ENCODE results near the gene NOMO2. TPM values are rescaled to one million over a fixed set of nuclear protein-coding genes. Genes with fewer than 3 reads are reported as not detected.

The NOMO2 gene
- total and polyA plus RNA-seq, 2 experiments from 2014 or later, result 135 TPM

Small RNA genes lying within 50 kb of the gene (microRNA-seq; reads per million reads assigned to microRNA genes)
- gene MIR3179-3 (ENCODE audit: borderline number of aligned reads), result not detected
- not detected for gene MIR3179-4 (ENCODE audit: borderline number of aligned reads)
- gene MIR3180-3 (ENCODE audit: borderline number of aligned reads), result not detected
- not detected for gene MIR3670-3 (ENCODE audit: borderline number of aligned reads)
- gene MIR3670-4 (ENCODE audit: borderline number of aligned reads), result not detected
- gene MIR6770-3 (ENCODE audit: borderline number of aligned reads), result not detected

Small RNA genes lying within 50 kb of the gene (small RNA-seq; reads per million reads assigned to genes)
- gene MIR3179-3 (ENCODE audit: low read depth, low replicate concordance) (not detected), gene MIR3179-4 (ENCODE audit: low read depth, low replicate concordance) (not detected), gene MIR3180-3 (ENCODE audit: low read depth, low replicate concordance) (not detected), gene MIR3670-3 (ENCODE audit: low read depth, low replicate concordance) (not detected), gene MIR3670-4 (ENCODE audit: low read depth, low replicate concordance) (not detected), gene MIR6770-3 (ENCODE audit: low read depth, low replicate concordance) (not detected), gene RF00019 (ENCODE audit: low read depth, low replicate concordance) (not detected)

Other genes with a start within 250 kb of the NOMO2 start
- 12.6 TPM in 1 of 2 replicates, not detected in the other for gene NPIPA8, start 225.4 kb downstream of the NOMO2 start, total RNA-seq (2014; rRNA removed; shearing (Covaris generic))
- gene NPIPA8, start 225.4 kb downstream of the NOMO2 start, polyA plus RNA-seq (2016; fragmentation: Nextera tagmentation; extraction: Ambion mirVana), result not detected in 2 replicates
- gene RPS15A, start 228.2 kb upstream of the NOMO2 start, total RNA-seq (2014; rRNA removed; shearing (Covaris generic)), result 1,662 and 1,721 TPM in 2 replicates
- gene RPS15A, start 228.2 kb upstream of the NOMO2 start, polyA plus RNA-seq (2016; fragmentation: Nextera tagmentation; extraction: Ambion mirVana), result 651 and 660 TPM in 2 replicates
- gene ARL6IP1, start 239.5 kb upstream of the NOMO2 start, total RNA-seq (2014; rRNA removed; shearing (Covaris generic)), result 184 and 201 TPM in 2 replicates
- gene ARL6IP1, start 239.5 kb upstream of the NOMO2 start, polyA plus RNA-seq (2016; fragmentation: Nextera tagmentation; extraction: Ambion mirVana), result 131 and 135 TPM in 2 replicates

Data from GM23248 (cell line).